Right lobe of liver (tissue), 6 donors: ENCODE measurements around the gene ANK2. TPM values are rescaled to one million over a fixed set of nuclear protein-coding genes. Genes with fewer than 3 reads are reported as not detected.

Source experiments
- ATAC-seq, 4 donors: fragments of 200-7000 bp; cut with Tn5 transposase; one replicate each; pipeline ENCODE4 v1.9.1; 2020; ENCODE audit warnings: mild to moderate bottlenecking in 4 of 4, moderate library complexity in 4 of 4
- DNase-seq, 3 donors: peaks; one replicate each; pipeline ENCODE4 v3.0.0-alpha.2; 2020
- H3K27ac ChIP-seq, 3 donors: fragments of 200-600 bp; one replicate each; pipeline ENCODE4 v1.8.0; 2022
- H3K27me3 ChIP-seq, 2 donors: fragments of 200-600 bp; one replicate each; pipeline ENCODE4 v1.8.0; 2022
- H3K36me3 ChIP-seq, 4 donors: fragments of 200-600 bp; sonication (generic) in 1 of 4; one replicate each; pipeline versions ENCODE4 v1.5.1 to v1.8.0; 2017 to 2022; ENCODE audit warnings: control low read depth in 1 of 4
- H3K4me1 ChIP-seq, 4 donors: fragments of 200-600 bp; sonication (generic) in 1 of 4; one replicate each; pipeline versions ENCODE4 v1.5.1 to v1.8.0; 2017 to 2022; ENCODE audit warnings: control low read depth in 1 of 4
- H3K4me3 ChIP-seq, 3 donors: fragments of 200-600 bp; one replicate each; pipeline ENCODE4 v1.8.0; 2022
- H3K9me3 ChIP-seq, 4 donors: fragments of 200-600 bp; sonication (generic) in 1 of 4; one replicate each; pipeline versions ENCODE4 v1.5.1 to v1.8.0; 2017 to 2022; ENCODE audit warnings: control low read depth in 1 of 4
- CTCF ChIP-seq, 4 donors: fragments of 200-600 bp in 3 of 4; fragments of 450-650 bp in 1 of 4; IDR thresholded peaks; one replicate each; pipeline versions ENCODE4 v1.5.1 to v1.8.0; 2016 to 2022; ENCODE audit warnings: antibody characterized with exemption in 4 of 4, mild to moderate bottlenecking in 2 of 4
- POLR2A ChIP-seq: fragments of 450-650 bp; IDR thresholded peaks from one replicate; pipeline ENCODE4 v1.6.1; 2017; ENCODE audit warnings: antibody characterized with exemption, mild to moderate bottlenecking
- WGBS: methylation state at CpG from one replicate; pipeline ENCODE4 v1.1.6; 2018; ENCODE audit warnings: low coverage, low lambda C conversion rate; ENCODE audit not compliant: insufficient coverage; ENCODE audit errors: missing lambda C conversion rate; 5-methylcytosine and 5-hydroxymethylcytosine counted together
- intact Hi-C, 2 donors: fragments of 100-400 bp; cut with DNase I; formaldehyde crosslinking; loops; one replicate each; pipeline versions ENCODE4 v1.11.2 to v1.14.1; 2022
- total RNA-seq, 6 experiments: library from RNA; depleted of rRNA in 2 of 6; stranded (reverse); fragments of >200 nt in 2 of 6; fragmentation: NEBNext Ultra II Directional in 3 of 6; extraction: Animal tissue kit (Norgen Biotek cat#: 25700) in 3 of 6; gene quantifications; one replicate each; pipeline versions ENCODE4 v1.1.0 to v1.2.4, GENCODE V29; 2016 to 2023
- donor health status: DM: no; HTN: yes; CAD: no.
- donor health status: DM: no; HTN: no; CAD: no.
- donor health status: DM: no; HTN: no; CAD: no.
- donor health status: DM: no; HTN: yes; CAD: no.
- donor health status: DM: no; HTN: yes; CAD: no.

ANK2 gene
- total RNA-seq, 6 experiments from 2014 or later: 0.61 to 1.7 (median 1.1) TPM

- intact Hi-C loops: no loop called here
- ATAC-seq: no peak
- H3K4me3 ChIP-seq: no peak overlapping the region
Measured at GRCh38 chr4:113356453-113356852, 307.0 kb downstream of the ANK2 start.

GRCh38 chr4:113358784-113359183, 309.3 kb downstream of the ANK2 start:
- DNase-seq (no peak), ATAC-seq (no peak)
- no peaks in the 10 kb centered on the region for H3K27me3 ChIP-seq
- no peak overlapping the region for H3K4me3 ChIP-seq
- H3K4me1 ChIP-seq: no peaks in the 10 kb centered on the region
- no peaks in the 10 kb centered on the region for H3K36me3 ChIP-seq
- no peaks in the 10 kb centered on the region for H3K9me3 ChIP-seq
- H3K27ac ChIP-seq: no peak overlapping the region
- 53% methylated on average over 5 of the region's 5 CpGs for WGBS
- TF ChIP-seq CTCF (IDR thresholded peaks at IDR 0.05) (no peak), POLR2A (no peak)
- intact Hi-C loops: no loop called here

More at GRCh38 chr4:113356453-113356852, 307.0 kb downstream of the ANK2 start:
- no peaks in the 10 kb centered on the region for H3K36me3 ChIP-seq
- TF ChIP-seq POLR2A (no peak), CTCF (IDR thresholded peaks at IDR 0.05) (no peak)
- H3K27me3 ChIP-seq: no peaks in the 10 kb centered on the region
- no CpG with 5 or more reads among the region's 3 CpGs for WGBS
- DNase-seq: no peak
- no peak overlapping the region for H3K27ac ChIP-seq
- H3K9me3 ChIP-seq: no peaks in the 10 kb centered on the region
- no peaks in the 10 kb centered on the region for H3K4me1 ChIP-seq

GRCh38 chr4:113365377-113365776, 315.9 kb downstream of the ANK2 start:
- DNase-seq (no peak), ATAC-seq (no peak)
- Histone ChIP-seq H3K36me3 (no peaks in the 10 kb centered on the region), H3K27me3 (no peaks in the 10 kb centered on the region), H3K27ac (no peak overlapping the region), H3K4me3 (no peak overlapping the region), H3K9me3 (no peaks in the 10 kb centered on the region), H3K4me1 (no peaks in the 10 kb centered on the region)
- WGBS: 50% methylated on average over 2 of the region's 2 CpGs
- TF ChIP-seq POLR2A: no peak
- no peak for TF ChIP-seq CTCF (IDR thresholded peaks at IDR 0.05)
- intact Hi-C loops: no loop called here

- H3K36me3 ChIP-seq: no peaks in the 10 kb centered on the region
- no peaks in the 10 kb centered on the region for H3K9me3 ChIP-seq
- H3K27me3 ChIP-seq: no peaks in the 10 kb centered on the region
- 71% methylated on average over 2 of the region's 2 CpGs for WGBS
- intact Hi-C loops: no loop called here
- H3K4me3 ChIP-seq: no peak overlapping the region
- ATAC-seq (no peak), DNase-seq (no peak)
- TF ChIP-seq CTCF (IDR thresholded peaks at IDR 0.05): no peak
- TF ChIP-seq POLR2A: no peak
- no peaks in the 10 kb centered on the region for H3K4me1 ChIP-seq
- no peak overlapping the region for H3K27ac ChIP-seq
Measured at GRCh38 chr4:113368056-113368455, 318.6 kb downstream of the ANK2 start.

GRCh38 chr4:113371111-113371510, 321.7 kb downstream of the ANK2 start:
- Histone ChIP-seq H3K9me3 (no peaks in the 10 kb centered on the region), H3K27me3 (no peaks in the 10 kb centered on the region), H3K4me1 (no peaks in the 10 kb centered on the region), H3K27ac (no peak overlapping the region), H3K36me3 (no peaks in the 10 kb centered on the region), H3K4me3 (no peak overlapping the region)
- DNase-seq: no peak
- intact Hi-C loops: no loop called here
- no peak for ATAC-seq
- no peak for TF ChIP-seq CTCF (IDR thresholded peaks at IDR 0.05)
- no peak for TF ChIP-seq POLR2A
